COR-L47 (cell line): ENCODE measurements around the gene FTO.
A peak's percentile ranks its signal among the peaks of the same experiment; 100 is the strongest.

ENCODE experiments used
- DNase-seq: peaks from one replicate; lab custom pipeline; 2025; lab: John Stamatoyannopoulos, UW

FTO gene

DNA sequence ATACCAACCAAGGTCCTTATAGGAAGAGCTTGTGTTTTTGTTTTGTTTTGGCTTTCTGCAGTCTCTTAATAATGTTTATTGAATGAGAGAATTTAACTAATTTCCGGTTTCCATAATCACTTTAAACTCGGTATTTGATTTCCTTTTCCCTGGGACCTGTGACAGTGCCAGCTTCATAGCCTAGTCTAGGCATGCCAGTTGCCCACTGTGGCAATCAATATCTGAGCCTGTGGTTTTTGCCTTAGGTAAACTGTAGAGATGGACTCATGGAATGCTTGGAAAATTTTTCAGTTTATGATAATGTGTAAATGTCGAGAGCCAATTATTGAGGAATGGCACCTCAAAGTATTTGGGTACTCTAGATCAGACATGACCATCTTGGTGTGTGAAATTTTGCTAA is 78.2 kb downstream of the FTO start:
- no peak for DNase-seq

- DNase-seq, result no peak
Observed at GRCh38 chr16:53784291-53784690, 80.3 kb downstream of the FTO start.

DNA sequence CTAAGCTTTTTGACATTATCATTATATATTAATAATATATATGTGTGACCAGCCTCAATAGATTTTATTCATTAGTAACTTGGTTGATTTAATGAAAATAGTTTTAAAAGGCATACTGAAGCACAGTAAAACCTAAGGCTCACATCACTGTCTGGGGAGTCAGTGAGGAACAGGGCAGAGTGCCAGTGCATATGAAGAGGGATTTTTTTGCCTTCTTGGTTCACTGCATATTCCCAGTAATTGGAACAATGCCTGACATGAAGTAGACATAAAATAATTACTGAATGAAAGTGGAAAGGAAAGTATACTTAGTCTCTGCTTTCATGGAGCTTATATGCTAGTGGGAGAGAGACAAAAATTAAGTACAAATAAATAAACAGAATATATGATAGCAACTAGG is 81.1 kb downstream of the FTO start:
- DNase-seq, result no peak

GRCh38 chr16:53785916-53786315 is 82.0 kb downstream of the FTO start:
- no peak for DNase-seq

DNA sequence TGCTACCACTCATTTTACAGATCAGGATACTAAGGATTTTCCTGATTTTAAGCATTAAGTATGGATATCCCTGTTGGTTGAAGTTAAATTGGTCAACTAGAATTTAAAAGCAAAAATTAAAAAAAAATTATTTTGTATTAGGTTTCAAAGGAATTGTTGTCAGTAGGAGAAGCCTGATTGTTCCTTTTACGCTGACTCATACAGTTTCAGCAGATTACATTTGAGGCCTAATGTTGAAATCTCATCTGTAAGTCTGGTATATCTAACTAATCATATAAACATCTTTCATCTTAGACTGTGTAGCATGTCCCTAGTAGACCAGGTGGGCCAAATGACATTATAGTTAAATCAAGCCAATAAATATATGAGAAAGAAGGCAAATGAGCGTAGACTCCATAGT is 83.5 kb downstream of the FTO start:
- no peak for DNase-seq

GRCh38 chr16:53789137-53789536 is 85.2 kb downstream of the FTO start:
- no peak for DNase-seq

DNA sequence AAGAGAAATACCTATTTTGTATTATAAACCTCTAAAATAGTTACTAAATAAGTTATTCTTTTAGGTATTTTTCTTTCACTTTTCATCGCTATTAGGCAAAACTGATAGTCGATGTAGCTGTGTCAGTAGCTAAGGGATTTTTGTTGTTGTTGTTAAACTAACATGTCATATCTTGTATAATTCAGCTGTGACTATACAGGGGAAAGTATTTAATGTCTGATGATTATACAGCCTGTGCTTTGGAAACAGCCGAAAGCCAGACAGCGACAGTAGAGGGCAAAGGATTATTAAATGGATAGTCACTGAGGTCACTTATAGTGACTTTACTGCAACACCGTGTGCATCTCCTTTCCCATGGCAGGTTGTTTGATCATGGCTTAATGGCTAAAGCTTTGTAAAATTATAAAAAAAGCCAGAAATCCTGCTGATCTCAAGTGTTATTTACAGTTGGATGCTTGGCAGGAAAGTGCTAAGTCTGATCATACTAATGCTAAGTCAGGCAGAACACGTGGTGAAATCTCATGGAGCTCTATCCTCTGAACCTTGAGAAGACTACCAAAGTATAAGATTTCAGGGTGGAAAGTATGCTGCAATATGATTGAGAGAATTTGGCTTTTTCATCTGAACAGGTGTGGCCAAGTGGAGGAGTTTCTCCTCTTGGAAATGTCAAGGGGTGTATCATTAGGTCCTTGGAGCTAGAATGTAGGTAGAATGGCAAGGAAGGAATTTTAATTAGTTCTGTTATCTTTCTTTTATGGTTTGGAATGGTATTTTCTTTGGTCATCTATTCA is 88.4 kb downstream of the FTO start:
- DNase-seq, result no peak

GRCh38 chr16:53803451-53803850 is 99.5 kb downstream of the FTO start:
- DNase-seq, result no peak

DNA sequence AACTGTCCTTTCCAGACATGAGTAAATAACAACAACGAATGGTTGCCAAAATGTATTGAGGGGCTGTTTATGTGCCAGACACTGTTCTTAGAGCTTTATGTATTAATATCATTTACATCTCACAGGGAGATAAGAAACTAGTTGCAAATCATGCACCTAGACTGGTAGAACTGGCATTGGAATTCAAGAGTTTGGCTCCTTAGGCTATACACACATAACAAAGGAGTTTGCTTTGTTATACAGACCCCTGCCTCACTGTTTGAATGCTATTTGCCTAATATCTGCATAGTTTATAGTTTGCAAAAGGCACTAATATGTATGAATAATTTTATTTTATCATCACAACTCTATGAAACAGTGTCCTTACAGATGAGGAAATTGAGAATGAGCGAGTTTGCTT is 100.0 kb downstream of the FTO start:
- DNase-seq, result no peak

GRCh38 chr16:53804467-53804866 is 100.5 kb downstream of the FTO start:
- no peak for DNase-seq

DNA sequence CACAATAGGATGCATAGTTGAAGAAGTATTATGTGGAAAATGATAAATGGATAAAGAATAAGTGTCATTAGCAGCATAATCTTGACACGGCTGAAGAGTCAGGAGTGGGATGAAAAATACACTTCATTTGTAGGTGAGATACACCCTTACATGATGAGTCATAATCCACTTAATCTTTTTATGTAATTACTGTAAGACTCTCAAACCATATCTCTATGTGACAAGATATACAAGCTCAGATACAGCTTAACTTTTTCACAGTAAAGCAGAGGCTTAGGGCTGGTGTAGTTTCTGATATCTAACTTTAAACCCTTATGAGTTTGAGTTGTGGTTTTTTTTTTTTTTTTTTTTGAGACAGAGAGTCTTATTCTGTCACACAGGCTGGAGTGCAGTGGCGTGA is 101.2 kb downstream of the FTO start:
- DNase-seq, result no peak

- DNase-seq, result peak; percentile 13
Observed at GRCh38 chr16:53805752-53806151, 101.8 kb downstream of the FTO start.

DNA sequence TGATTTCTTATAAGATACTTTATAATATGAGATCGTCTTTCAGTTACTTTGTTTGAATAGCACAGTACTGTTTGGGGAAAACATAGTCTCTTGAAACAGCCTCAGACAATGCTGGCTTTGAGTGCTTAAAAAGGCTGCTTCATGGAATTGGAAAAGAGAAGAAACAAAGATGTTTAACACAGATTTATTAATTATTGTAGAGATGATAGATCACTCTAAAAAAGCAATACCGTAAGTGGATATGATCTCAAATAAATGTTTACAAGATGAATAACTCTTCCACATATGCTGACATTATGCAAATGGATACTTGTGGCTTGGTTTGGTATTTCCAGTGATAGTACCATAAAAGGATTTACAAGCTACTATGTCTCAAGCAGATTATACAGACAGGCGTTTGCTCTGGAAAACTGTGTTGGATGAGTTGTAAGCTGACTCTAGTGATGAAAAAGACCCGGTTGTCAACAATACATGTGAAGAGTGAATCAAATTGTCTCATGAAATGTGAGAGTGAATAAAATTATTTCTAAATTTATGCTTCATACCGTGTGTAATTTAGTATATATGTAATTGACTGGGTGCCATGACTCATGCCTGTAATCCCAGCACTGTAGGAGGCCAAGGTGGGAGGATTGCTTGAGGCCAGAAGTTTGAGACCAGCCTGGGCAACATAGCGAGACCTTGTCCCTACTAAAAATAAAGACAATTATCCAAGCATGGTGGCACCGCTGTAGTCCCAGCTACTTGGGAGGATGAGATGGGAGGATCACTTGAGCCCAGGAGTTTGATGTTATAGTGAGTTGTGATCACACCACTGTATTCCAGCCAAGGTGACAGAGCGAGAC is 105.4 kb downstream of the FTO start:
- no peak for DNase-seq

DNA sequence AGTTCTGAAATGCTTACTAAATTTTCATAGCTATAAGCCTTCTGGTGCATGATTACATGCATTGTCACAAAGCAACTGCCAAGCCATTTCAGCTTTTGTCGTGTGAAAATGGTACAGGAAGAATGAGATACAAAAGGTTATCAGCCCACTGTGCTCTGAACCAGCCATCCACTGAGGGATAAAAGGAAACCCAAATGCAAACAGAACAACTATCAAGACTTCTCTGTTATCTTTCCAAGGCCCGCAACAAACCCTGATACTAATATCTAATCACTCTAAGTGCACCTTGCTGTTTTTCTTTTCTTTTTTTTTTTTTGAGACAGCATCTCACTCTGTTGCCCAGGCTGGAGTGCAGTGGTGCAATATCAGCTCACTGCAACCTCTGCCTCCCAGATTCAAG is 109.0 kb downstream of the FTO start:
- DNase-seq, result no peak

GRCh38 chr16:53814801-53815200 is 110.8 kb downstream of the FTO start:
- no peak for DNase-seq

DNA sequence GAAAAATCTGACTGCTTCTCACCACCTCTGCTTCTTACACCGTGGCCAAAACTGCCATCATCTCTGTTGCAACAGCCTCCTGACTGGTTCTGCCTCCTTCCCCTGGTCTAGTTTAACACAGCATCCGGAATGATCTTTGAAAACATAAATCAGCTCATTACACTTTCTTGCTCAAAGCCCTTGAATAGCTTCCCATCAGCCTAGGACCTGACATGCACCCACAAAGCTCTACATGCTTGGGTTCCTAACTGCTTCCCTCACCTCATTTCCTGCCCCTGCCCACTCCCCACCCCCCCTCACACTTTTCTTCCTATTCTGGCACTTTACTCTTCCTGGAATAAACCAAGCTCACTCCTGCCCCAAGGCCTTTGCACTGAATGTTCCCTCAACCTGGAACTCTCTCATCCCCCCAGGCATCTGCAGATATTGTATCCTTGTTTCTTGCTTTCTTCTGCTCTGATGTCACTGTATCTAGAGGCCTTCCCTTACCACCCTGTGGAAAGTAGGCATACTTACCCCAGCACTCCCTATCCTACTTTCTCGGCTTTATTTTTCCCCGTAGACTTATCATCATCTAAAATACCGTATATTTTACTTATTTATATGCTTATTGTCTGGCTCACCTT is 112.4 kb downstream of the FTO start:
- DNase-seq, result no peak

- DNase-seq, result no peak
Observed at GRCh38 chr16:53817117-53817755, 113.3 kb downstream of the FTO start.

- no peak for DNase-seq
Observed at GRCh38 chr16:53817812-53818550, 114.0 kb downstream of the FTO start.

GRCh38 chr16:53821487-53821886 is 117.5 kb downstream of the FTO start:
- DNase-seq, result no peak

DNA sequence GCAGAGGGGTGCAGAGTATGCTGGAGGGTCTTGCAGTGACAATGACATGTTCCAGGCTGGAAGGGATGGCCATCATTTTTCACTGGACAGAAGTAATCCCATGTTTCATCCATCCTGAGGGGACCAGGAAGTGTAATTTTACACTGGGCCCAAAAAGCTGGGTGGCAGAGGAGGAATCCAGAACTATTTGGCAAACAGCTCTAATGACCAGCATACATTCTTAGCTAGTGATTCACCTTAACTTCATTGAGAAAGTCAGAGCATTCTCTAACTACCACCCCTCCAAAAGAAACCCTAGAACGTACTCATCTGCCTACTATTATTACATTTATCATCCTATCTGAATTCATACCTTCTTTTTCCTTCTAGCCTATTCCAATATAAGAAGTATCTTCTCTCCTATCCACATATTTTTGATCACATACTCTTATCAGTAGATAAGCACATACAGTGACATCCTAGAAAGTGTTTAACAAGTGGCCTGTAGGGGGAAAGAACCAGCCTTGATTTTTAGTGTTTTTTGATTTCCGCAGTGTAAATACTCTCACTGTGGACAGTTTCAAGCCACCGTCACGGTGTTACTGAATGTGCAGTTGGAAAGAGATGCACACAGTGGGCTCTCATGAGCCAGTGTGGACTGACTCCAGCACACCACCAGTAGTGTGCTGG is 118.1 kb downstream of the FTO start:
- no peak for DNase-seq

- no peak for DNase-seq
Observed at GRCh38 chr16:53822936-53823529, 119.1 kb downstream of the FTO start.
